Measurements from ENCODE around the gene MYOM3. TPM values are rescaled to one million over a fixed set of nuclear protein-coding genes. Genes with fewer than 3 reads are reported as not detected.

The MYOM3 gene
- total and polyA plus RNA-seq, 4 donors, result 0.11 to 0.98 (median 0.31) TPM

DNA sequence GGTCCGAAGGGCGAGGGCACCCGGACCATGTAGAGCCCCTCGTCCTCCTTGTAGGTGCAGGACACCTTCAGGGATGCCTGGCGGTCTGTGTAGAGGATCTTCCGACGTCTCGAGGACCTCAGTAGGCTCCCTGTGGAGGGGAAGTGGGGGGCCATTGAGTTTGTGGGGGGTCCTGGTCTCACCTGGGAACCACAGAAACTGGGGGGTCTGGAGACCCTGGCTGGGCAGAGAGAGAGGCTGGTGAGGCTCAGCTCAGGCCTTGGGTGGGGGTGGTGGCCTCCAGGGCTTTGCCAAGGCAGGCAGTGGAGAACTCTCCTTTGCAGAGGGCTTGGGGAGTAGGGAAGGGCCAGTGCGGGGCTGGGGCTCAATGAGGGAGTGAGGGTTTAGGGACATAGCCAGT lies 19.0 kb downstream of the MYOM3 start:
- no peak for DNase-seq (ENCODE audit: low read depth in 4 of 6, low spot score in 6 of 6)
- no peaks in the 10 kb centered on the region for H3K27me3 ChIP-seq (ENCODE audit: control insufficient read depth, insufficient read depth, low read length)
- no peak overlapping the region for H3K4me3 ChIP-seq (ENCODE audit: low read depth, low read length)
- no peaks in the 10 kb centered on the region for H3K36me3 ChIP-seq (ENCODE audit: control insufficient read depth, insufficient read depth, low read length)
- H3K4me1 ChIP-seq (ENCODE audit: control insufficient read depth, insufficient read depth, low read length), result no peaks in the 10 kb centered on the region
- 95% methylated on average over 9 of the region's 9 CpGs for WGBS (ENCODE audit: insufficient coverage)
- no peak overlapping the region for H3K27ac ChIP-seq (ENCODE audit: low read depth, low read length)
- H3K9me3 ChIP-seq (ENCODE audit: control insufficient read depth, insufficient read depth, low read length), result no peaks in the 10 kb centered on the region

- H3K4me3 ChIP-seq (ENCODE audit: low read depth, low read length), result no peak overlapping the region
- no peak overlapping the region for H3K27ac ChIP-seq (ENCODE audit: low read depth, low read length)
- H3K4me1 ChIP-seq (ENCODE audit: control insufficient read depth, insufficient read depth, low read length), result no peaks in the 10 kb centered on the region
- H3K27me3 ChIP-seq (ENCODE audit: control insufficient read depth, insufficient read depth, low read length), result no peaks in the 10 kb centered on the region
- no peaks in the 10 kb centered on the region for H3K9me3 ChIP-seq (ENCODE audit: control insufficient read depth, insufficient read depth, low read length)
- H3K36me3 ChIP-seq (ENCODE audit: control insufficient read depth, insufficient read depth, low read length), result no peaks in the 10 kb centered on the region
- WGBS (ENCODE audit: insufficient coverage), result 76% methylated on average over 8 of the region's 13 CpGs
- DNase-seq (ENCODE audit: low read depth in 4 of 6, low spot score in 6 of 6), result no peak
These were observed 19.9 kb downstream of the MYOM3 start for GRCh38 chr1:24091971-24092482.

GRCh38 chr1:24090736-24091135 lies 21.2 kb downstream of the MYOM3 start:
- no peak overlapping the region for H3K4me3 ChIP-seq (ENCODE audit: low read depth, low read length)
- H3K27ac ChIP-seq (ENCODE audit: low read depth, low read length), result no peak overlapping the region
- DNase-seq (ENCODE audit: low read depth in 4 of 6, low spot score in 6 of 6), result no peak
- WGBS (ENCODE audit: insufficient coverage), result 94% methylated on average over 11 of the region's 11 CpGs
- H3K9me3 ChIP-seq (ENCODE audit: control insufficient read depth, insufficient read depth, low read length), result no peaks in the 10 kb centered on the region
- no peaks in the 10 kb centered on the region for H3K36me3 ChIP-seq (ENCODE audit: control insufficient read depth, insufficient read depth, low read length)
- no peaks in the 10 kb centered on the region for H3K4me1 ChIP-seq (ENCODE audit: control insufficient read depth, insufficient read depth, low read length)
- H3K27me3 ChIP-seq (ENCODE audit: control insufficient read depth, insufficient read depth, low read length), result no peaks in the 10 kb centered on the region

DNA sequence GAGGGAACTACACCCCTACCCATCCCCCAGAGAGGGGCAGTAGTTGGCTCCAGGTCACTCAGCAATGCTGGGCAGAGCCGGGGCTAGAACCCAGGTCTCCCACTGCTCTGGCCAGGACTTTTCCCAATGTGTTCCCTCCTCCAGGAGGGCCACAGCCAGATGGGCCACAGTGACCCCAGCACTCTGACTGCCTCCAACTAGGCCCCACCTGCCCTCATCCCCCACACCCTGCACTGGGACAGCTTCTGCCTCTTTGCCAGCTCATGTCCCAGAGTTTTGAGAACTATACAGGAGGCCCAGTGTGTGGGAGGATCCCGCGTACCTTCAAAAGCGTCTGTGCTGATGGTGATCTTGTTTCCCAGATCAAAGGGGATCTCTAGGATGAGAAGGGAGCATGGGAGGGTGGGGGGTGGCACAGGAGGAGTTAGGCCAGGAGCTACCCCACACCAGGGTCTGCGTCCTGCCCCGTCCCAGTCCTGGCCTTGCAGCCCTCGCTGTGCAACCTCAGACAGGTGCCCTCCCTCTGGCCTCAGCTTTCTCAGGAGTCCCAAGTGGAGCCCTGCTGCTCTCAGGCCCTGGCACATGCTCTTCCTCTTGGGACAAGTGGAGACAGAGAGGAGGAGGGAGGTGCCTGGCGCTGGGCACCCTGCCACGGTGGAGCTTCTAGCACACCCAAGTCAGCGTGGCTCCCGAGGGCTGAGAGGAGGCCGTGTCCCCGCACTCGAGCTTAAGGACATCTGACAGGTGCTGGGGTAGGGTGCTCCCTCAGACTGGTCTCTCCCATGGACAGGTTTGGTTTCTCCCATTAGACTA lies 22.0 kb downstream of the MYOM3 start:
- 79% methylated on average over 14 of the region's 14 CpGs for WGBS (ENCODE audit: insufficient coverage)
- Histone ChIP-seq H3K4me3 (ENCODE audit: low read depth, low read length) (no peak overlapping the region), H3K9me3 (ENCODE audit: control insufficient read depth, insufficient read depth, low read length) (no peaks in the 10 kb centered on the region), H3K4me1 (ENCODE audit: control insufficient read depth, insufficient read depth, low read length) (no peaks in the 10 kb centered on the region), H3K36me3 (ENCODE audit: control insufficient read depth, insufficient read depth, low read length) (no peaks in the 10 kb centered on the region), H3K27ac (ENCODE audit: low read depth, low read length) (no peak overlapping the region), H3K27me3 (ENCODE audit: control insufficient read depth, insufficient read depth, low read length) (no peaks in the 10 kb centered on the region)
- DNase-seq (ENCODE audit: low read depth in 4 of 6, low spot score in 6 of 6), result no peak

- no peak overlapping the region for H3K27ac ChIP-seq (ENCODE audit: low read depth, low read length)
- H3K9me3 ChIP-seq (ENCODE audit: control insufficient read depth, insufficient read depth, low read length), result no peaks in the 10 kb centered on the region
- no peak for DNase-seq (ENCODE audit: low read depth in 4 of 6, low spot score in 6 of 6)
- H3K36me3 ChIP-seq (ENCODE audit: control insufficient read depth, insufficient read depth, low read length), result no peaks in the 10 kb centered on the region
- 87% methylated on average over 9 of the region's 14 CpGs for WGBS (ENCODE audit: insufficient coverage)
- no peak overlapping the region for H3K4me3 ChIP-seq (ENCODE audit: low read depth, low read length)
- no peaks in the 10 kb centered on the region for H3K4me1 ChIP-seq (ENCODE audit: control insufficient read depth, insufficient read depth, low read length)
- no peaks in the 10 kb centered on the region for H3K27me3 ChIP-seq (ENCODE audit: control insufficient read depth, insufficient read depth, low read length)
These were observed 22.8 kb downstream of the MYOM3 start for GRCh38 chr1:24089027-24089742.

GRCh38 chr1:24086466-24086865 lies 25.5 kb downstream of the MYOM3 start:
- Histone ChIP-seq H3K36me3 (ENCODE audit: control insufficient read depth, insufficient read depth, low read length) (no peaks in the 10 kb centered on the region), H3K27me3 (ENCODE audit: control insufficient read depth, insufficient read depth, low read length) (no peaks in the 10 kb centered on the region), H3K27ac (ENCODE audit: low read depth, low read length) (no peak overlapping the region), H3K4me3 (ENCODE audit: low read depth, low read length) (no peak overlapping the region), H3K9me3 (ENCODE audit: control insufficient read depth, insufficient read depth, low read length) (no peaks in the 10 kb centered on the region), H3K4me1 (ENCODE audit: control insufficient read depth, insufficient read depth, low read length) (no peaks in the 10 kb centered on the region)
- 90% methylated on average over 16 of the region's 16 CpGs for WGBS (ENCODE audit: insufficient coverage)
- no peak for DNase-seq (ENCODE audit: low read depth in 4 of 6, low spot score in 6 of 6)

DNA sequence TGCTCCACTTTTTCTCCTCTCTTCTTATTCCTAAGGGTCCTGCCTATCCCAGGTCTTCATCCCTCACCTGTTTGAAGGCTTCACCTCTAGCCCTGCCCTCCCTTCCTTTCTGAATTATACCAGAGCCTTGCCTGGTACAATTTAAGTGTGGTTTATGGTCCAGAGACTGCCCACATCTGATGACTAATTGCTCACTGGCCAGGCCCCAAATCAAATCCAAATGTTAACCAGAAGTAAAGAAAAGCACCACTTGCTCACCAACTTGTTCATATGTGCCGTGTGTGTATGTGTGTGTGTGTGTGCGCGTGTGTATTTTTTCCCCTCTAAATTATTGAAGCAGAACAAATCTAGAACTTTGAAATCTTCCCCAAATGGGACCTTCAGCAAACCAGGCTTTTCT lies 26.4 kb downstream of the MYOM3 start:
- no peak overlapping the region for H3K4me3 ChIP-seq (ENCODE audit: low read depth, low read length)
- no peaks in the 10 kb centered on the region for H3K36me3 ChIP-seq (ENCODE audit: control insufficient read depth, insufficient read depth, low read length)
- no peaks in the 10 kb centered on the region for H3K4me1 ChIP-seq (ENCODE audit: control insufficient read depth, insufficient read depth, low read length)
- WGBS (ENCODE audit: insufficient coverage), result no CpG with 5 or more reads among the region's 3 CpGs
- no peak overlapping the region for H3K27ac ChIP-seq (ENCODE audit: low read depth, low read length)
- no peaks in the 10 kb centered on the region for H3K27me3 ChIP-seq (ENCODE audit: control insufficient read depth, insufficient read depth, low read length)
- no peak for DNase-seq (ENCODE audit: low read depth in 4 of 6, low spot score in 6 of 6)
- no peaks in the 10 kb centered on the region for H3K9me3 ChIP-seq (ENCODE audit: control insufficient read depth, insufficient read depth, low read length)

- H3K27me3 ChIP-seq (ENCODE audit: control insufficient read depth, insufficient read depth, low read length), result no peaks in the 10 kb centered on the region
- H3K36me3 ChIP-seq (ENCODE audit: control insufficient read depth, insufficient read depth, low read length), result no peaks in the 10 kb centered on the region
- H3K4me3 ChIP-seq (ENCODE audit: low read depth, low read length), result no peak overlapping the region
- peaks cover 3% of the 10 kb centered on the region for H3K4me1 ChIP-seq (ENCODE audit: control insufficient read depth, insufficient read depth, low read length)
- no peak for DNase-seq (ENCODE audit: low read depth in 4 of 6, low spot score in 6 of 6)
- no peak overlapping the region for H3K27ac ChIP-seq (ENCODE audit: low read depth, low read length)
- H3K9me3 ChIP-seq (ENCODE audit: control insufficient read depth, insufficient read depth, low read length), result no peaks in the 10 kb centered on the region
These were observed 26.9 kb downstream of the MYOM3 start for GRCh38 chr1:24085007-24085406.

GRCh38 chr1:24084050-24084449 lies 27.9 kb downstream of the MYOM3 start:
- no peak for DNase-seq (ENCODE audit: low read depth in 4 of 6, low spot score in 6 of 6)
- WGBS (ENCODE audit: insufficient coverage), result no CpG with 5 or more reads among the region's 7 CpGs
- Histone ChIP-seq H3K36me3 (ENCODE audit: control insufficient read depth, insufficient read depth, low read length) (no peaks in the 10 kb centered on the region), H3K4me3 (ENCODE audit: low read depth, low read length) (no peak overlapping the region), H3K9me3 (ENCODE audit: control insufficient read depth, insufficient read depth, low read length) (no peaks in the 10 kb centered on the region), H3K27ac (ENCODE audit: low read depth, low read length) (no peak overlapping the region), H3K27me3 (ENCODE audit: control insufficient read depth, insufficient read depth, low read length) (no peaks in the 10 kb centered on the region), H3K4me1 (ENCODE audit: control insufficient read depth, insufficient read depth, low read length) (peaks cover 4% of the 10 kb centered on the region)

DNA sequence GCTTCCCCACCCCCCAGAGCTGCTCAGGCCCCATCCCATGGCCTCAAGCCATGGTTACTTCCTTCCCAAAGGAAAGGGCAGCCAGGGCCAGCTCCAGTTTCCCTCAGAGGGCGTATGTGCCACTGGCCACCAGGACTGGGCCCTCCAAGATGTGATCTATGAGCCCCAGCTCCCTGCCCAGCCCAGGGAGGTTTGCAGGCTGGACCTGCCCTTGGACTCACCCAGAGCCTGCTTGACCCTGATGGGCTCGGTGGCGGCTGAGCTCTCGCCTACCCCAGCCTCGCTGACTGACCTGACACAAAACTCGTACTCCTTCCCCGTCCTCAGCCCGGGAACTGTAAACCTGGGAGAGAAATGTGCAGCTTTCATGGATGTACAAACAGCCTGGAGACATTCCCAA lies 29.6 kb downstream of the MYOM3 start:
- no peak overlapping the region for H3K27ac ChIP-seq (ENCODE audit: low read depth, low read length)
- no peaks in the 10 kb centered on the region for H3K27me3 ChIP-seq (ENCODE audit: control insufficient read depth, insufficient read depth, low read length)
- no peak overlapping the region for H3K4me3 ChIP-seq (ENCODE audit: low read depth, low read length)
- DNase-seq (ENCODE audit: low read depth in 4 of 6, low spot score in 6 of 6), result no peak
- H3K4me1 ChIP-seq (ENCODE audit: control insufficient read depth, insufficient read depth, low read length), result peaks cover 4% of the 10 kb centered on the region
- no peaks in the 10 kb centered on the region for H3K9me3 ChIP-seq (ENCODE audit: control insufficient read depth, insufficient read depth, low read length)
- 96% methylated on average over 8 of the region's 8 CpGs for WGBS (ENCODE audit: insufficient coverage)
- H3K36me3 ChIP-seq (ENCODE audit: control insufficient read depth, insufficient read depth, low read length), result no peaks in the 10 kb centered on the region
